Measurements from ENCODE around the gene PRRT3.
A peak's percentile ranks its signal among the peaks of the same experiment; 100 is the strongest.

Gene PRRT3

GRCh38 chr3:9916734-9917680 lies 35.2 kb downstream of the PRRT3 start, which contains the start of gene IL17RC:
TSS of gene IL17RC (plus strand) at chr3:9917098. CDS start at chr3:9917316, 218 bp downstream.
- DNase-seq: peak; percentile 63
- Mint-ChIP-seq H3K4me1 (ENCODE audit: low read depth) (peaks cover 19% of the 10 kb centered on the region), H3K4me3 (peak within 1 kb of the TSS; percentile 64), H3K36me3 (ENCODE audit: low read depth) (no peaks in the 10 kb centered on the region), H3K9me3 (no peaks in the 10 kb centered on the region), H3K27me3 (peaks cover 13% of the 10 kb centered on the region), H3K27ac (peak within 1 kb of the TSS; percentile 47)

GRCh38 chr3:9916346-9916733 lies 35.9 kb downstream of the PRRT3 start:
- Mint-ChIP-seq H3K4me1 (ENCODE audit: low read depth) (peaks cover 20% of the 10 kb centered on the region), H3K36me3 (ENCODE audit: low read depth) (no peaks in the 10 kb centered on the region), H3K27me3 (peaks cover 16% of the 10 kb centered on the region), H3K27ac (no peak overlapping the region), H3K4me3 (peak overlapping the region; percentile 33), H3K9me3 (no peaks in the 10 kb centered on the region)
- no peak for DNase-seq

GRCh38 chr3:9915254-9916141 lies 36.7 kb downstream of the PRRT3 start:
- Mint-ChIP-seq H3K27me3 (peaks cover 16% of the 10 kb centered on the region), H3K36me3 (ENCODE audit: low read depth) (no peaks in the 10 kb centered on the region), H3K4me1 (ENCODE audit: low read depth) (peaks cover 20% of the 10 kb centered on the region), H3K27ac (peak overlapping the region; percentile 47), H3K4me3 (peak overlapping the region; percentile 64), H3K9me3 (no peaks in the 10 kb centered on the region)
- peak; percentile 63 for DNase-seq

- peaks cover 16% of the 10 kb centered on the region for H3K27me3 Mint-ChIP-seq
- H3K27ac Mint-ChIP-seq: no peak overlapping the region
- no peaks in the 10 kb centered on the region for H3K36me3 Mint-ChIP-seq (ENCODE audit: low read depth)
- no peaks in the 10 kb centered on the region for H3K9me3 Mint-ChIP-seq
- no peak for DNase-seq
- H3K4me1 Mint-ChIP-seq (ENCODE audit: low read depth): peaks cover 23% of the 10 kb centered on the region
- no peak overlapping the region for H3K4me3 Mint-ChIP-seq
Measured at GRCh38 chr3:9914559-9915253, 37.5 kb downstream of the PRRT3 start.

GRCh38 chr3:9914011-9914410 lies 38.2 kb downstream of the PRRT3 start:
- H3K36me3 Mint-ChIP-seq (ENCODE audit: low read depth): no peaks in the 10 kb centered on the region
- peaks cover 30% of the 10 kb centered on the region for H3K4me1 Mint-ChIP-seq (ENCODE audit: low read depth)
- no peak for DNase-seq
- H3K4me3 Mint-ChIP-seq: no peak overlapping the region
- no peaks in the 10 kb centered on the region for H3K9me3 Mint-ChIP-seq
- peaks cover 16% of the 10 kb centered on the region for H3K27me3 Mint-ChIP-seq
- H3K27ac Mint-ChIP-seq: no peak overlapping the region

- Mint-ChIP-seq H3K4me3 (no peak overlapping the region), H3K4me1 (ENCODE audit: low read depth) (peaks cover 30% of the 10 kb centered on the region), H3K27me3 (peaks cover 16% of the 10 kb centered on the region), H3K36me3 (ENCODE audit: low read depth) (no peaks in the 10 kb centered on the region), H3K9me3 (no peaks in the 10 kb centered on the region), H3K27ac (no peak overlapping the region)
- no peak for DNase-seq
Measured at GRCh38 chr3:9913601-9914000, 38.6 kb downstream of the PRRT3 start.

GRCh38 chr3:9912294-9912935 lies 39.8 kb downstream of the PRRT3 start:
- DNase-seq: no peak
- Mint-ChIP-seq H3K4me3 (no peak overlapping the region), H3K4me1 (ENCODE audit: low read depth) (peaks cover 30% of the 10 kb centered on the region), H3K36me3 (ENCODE audit: low read depth) (no peaks in the 10 kb centered on the region), H3K27me3 (peaks cover 16% of the 10 kb centered on the region), H3K27ac (no peak overlapping the region), H3K9me3 (no peaks in the 10 kb centered on the region)

- H3K4me1 Mint-ChIP-seq (ENCODE audit: low read depth): peaks cover 29% of the 10 kb centered on the region
- H3K36me3 Mint-ChIP-seq (ENCODE audit: low read depth): no peaks in the 10 kb centered on the region
- H3K27ac Mint-ChIP-seq: no peak overlapping the region
- DNase-seq: no peak
- H3K9me3 Mint-ChIP-seq: no peaks in the 10 kb centered on the region
- H3K4me3 Mint-ChIP-seq: no peak overlapping the region
- peaks cover 16% of the 10 kb centered on the region for H3K27me3 Mint-ChIP-seq
Measured at GRCh38 chr3:9911863-9912262, 40.3 kb downstream of the PRRT3 start.

GRCh38 chr3:9909221-9910013 lies 42.8 kb downstream of the PRRT3 start:
- H3K27me3 Mint-ChIP-seq: peaks cover 12% of the 10 kb centered on the region
- H3K27ac Mint-ChIP-seq: peak overlapping the region; percentile 53
- peaks cover 17% of the 10 kb centered on the region for H3K4me1 Mint-ChIP-seq (ENCODE audit: low read depth)
- H3K4me3 Mint-ChIP-seq: no peak overlapping the region
- no peak for DNase-seq
- H3K9me3 Mint-ChIP-seq: no peaks in the 10 kb centered on the region
- H3K36me3 Mint-ChIP-seq (ENCODE audit: low read depth): no peaks in the 10 kb centered on the region

- peaks cover 5% of the 10 kb centered on the region for H3K27me3 Mint-ChIP-seq
- no peak for DNase-seq
- H3K9me3 Mint-ChIP-seq: no peaks in the 10 kb centered on the region
- peaks cover 25% of the 10 kb centered on the region for H3K4me1 Mint-ChIP-seq (ENCODE audit: low read depth)
- H3K36me3 Mint-ChIP-seq (ENCODE audit: low read depth): no peaks in the 10 kb centered on the region
- H3K27ac Mint-ChIP-seq: no peak overlapping the region
- H3K4me3 Mint-ChIP-seq: no peak overlapping the region
Measured at GRCh38 chr3:9908286-9908685, 43.9 kb downstream of the PRRT3 start.

- Mint-ChIP-seq H3K9me3 (no peaks in the 10 kb centered on the region), H3K27ac (no peak overlapping the region), H3K27me3 (peaks cover 2% of the 10 kb centered on the region), H3K4me1 (ENCODE audit: low read depth) (peaks cover 33% of the 10 kb centered on the region), H3K4me3 (no peak overlapping the region), H3K36me3 (ENCODE audit: low read depth) (no peaks in the 10 kb centered on the region)
- no peak for DNase-seq
Measured at GRCh38 chr3:9906480-9906879, 45.7 kb downstream of the PRRT3 start.

- Mint-ChIP-seq H3K9me3 (no peaks in the 10 kb centered on the region), H3K27ac (no peak overlapping the region), H3K4me3 (no peak overlapping the region), H3K27me3 (no peaks in the 10 kb centered on the region), H3K36me3 (ENCODE audit: low read depth) (no peaks in the 10 kb centered on the region), H3K4me1 (ENCODE audit: low read depth) (peaks cover 28% of the 10 kb centered on the region)
- DNase-seq: no peak
Measured at GRCh38 chr3:9903904-9904303, 48.3 kb downstream of the PRRT3 start.

- DNase-seq: no peak
- Mint-ChIP-seq H3K27me3 (no peaks in the 10 kb centered on the region), H3K9me3 (no peaks in the 10 kb centered on the region), H3K4me3 (peak overlapping the region; percentile 62), H3K36me3 (ENCODE audit: low read depth) (no peaks in the 10 kb centered on the region), H3K4me1 (ENCODE audit: low read depth) (peaks cover 34% of the 10 kb centered on the region), H3K27ac (peak overlapping the region; percentile 56)
Measured at GRCh38 chr3:9903238-9903624, 49.0 kb downstream of the PRRT3 start.

Data from activated T-cell treated with anti-CD3 and anti-CD28 coated beads, Interleukin-2, amount 50 U/mL, for 24 hours (primary cell).